Keratinocyte (primary cell): ENCODE measurements around the gene KDM6B. TPM values are rescaled to one million over a fixed set of nuclear protein-coding genes. Genes with fewer than 3 reads are reported as not detected.

Source experiments
- DNase-seq: peaks from one replicate; pipeline ENCODE4 v3.0.0-alpha.2; 2011; ENCODE audit warnings: low read depth, missing footprints, low spot score
- FAIRE-seq: peaks from 2 replicates; lab custom pipeline; 2011; peaks lifted over from hg19 to GRCh38; lab: Jason Lieb, UNC
- H2AFZ ChIP-seq: 2 replicates; pipeline ENCODE4 v1.6.0; 2012; ENCODE audit warnings: low read length, control low read depth, inconsistent platforms; ENCODE audit not compliant: control insufficient read depth
- H3K27ac ChIP-seq: 2 replicates; pipeline ENCODE4 v1.5.1; 2011; ENCODE audit warnings: low read length; ENCODE audit not compliant: control insufficient read depth, insufficient read depth
- H3K27me3 ChIP-seq: 3 replicates; pipeline ENCODE4 v1.6.0; 2011; ENCODE audit warnings: low read length; ENCODE audit not compliant: control insufficient read depth, insufficient read depth; ENCODE audit errors: extremely low read depth
- H3K36me3 ChIP-seq, 2 experiments: 2 replicates in 1 of 2; 3 replicates in 1 of 2; pipeline ENCODE4 v1.5.1; 2011; ENCODE audit warnings: low read length in 2 of 2, mild to moderate bottlenecking in 1 of 2; ENCODE audit not compliant: control insufficient read depth in 2 of 2, insufficient read depth in 2 of 2; ENCODE audit errors: extremely low read depth in 1 of 2
- H3K4me1 ChIP-seq: 3 replicates; pipeline ENCODE4 v1.5.1; 2011; ENCODE audit warnings: low read length; ENCODE audit not compliant: control insufficient read depth, insufficient read depth; ENCODE audit errors: extremely low read depth
- H3K4me2 ChIP-seq: 3 replicates; pipeline ENCODE4 v1.6.0; 2011; ENCODE audit warnings: low read depth, low read length; ENCODE audit not compliant: control insufficient read depth, insufficient read depth; ENCODE audit errors: extremely low read depth
- H3K4me3 ChIP-seq, 3 experiments: fragments of 200-600 bp in 1 of 3; sonication (generic) in 1 of 3; 2 replicates in 2 of 3; 3 replicates in 1 of 3; pipeline ENCODE4 v1.5.1; 2011 to 2016; ENCODE audit warnings: low read length in 3 of 3, mild to moderate bottlenecking in 3 of 3, control low read depth in 2 of 3, inconsistent platforms in 1 of 3, low read depth in 1 of 3, mixed read lengths in 1 of 3, mixed run types in 1 of 3, moderate library complexity in 1 of 3; ENCODE audit not compliant: control insufficient read depth in 2 of 3, insufficient read depth in 2 of 3; ENCODE audit errors: extremely low read depth in 1 of 3
- H3K79me2 ChIP-seq: 2 replicates; pipeline ENCODE4 v1.6.0; 2012; ENCODE audit warnings: low read length; ENCODE audit not compliant: control insufficient read depth, insufficient read depth
- H3K9ac ChIP-seq: 3 replicates; pipeline ENCODE4 v1.6.0; 2011; ENCODE audit warnings: low read length; ENCODE audit not compliant: control insufficient read depth, insufficient read depth; ENCODE audit errors: extremely low read depth
- H3K9me1 ChIP-seq: 3 replicates; pipeline ENCODE4 v1.6.0; 2011; ENCODE audit warnings: low read length; ENCODE audit not compliant: control insufficient read depth, insufficient read depth; ENCODE audit errors: extremely low read depth
- H3K9me3 ChIP-seq: 2 replicates; pipeline ENCODE4 v1.5.1; 2012; ENCODE audit warnings: low read depth, low read length; ENCODE audit not compliant: control insufficient read depth
- H4K20me1 ChIP-seq: 3 replicates; pipeline ENCODE4 v1.6.0; 2011; ENCODE audit warnings: low read length; ENCODE audit not compliant: control insufficient read depth, insufficient read depth; ENCODE audit errors: extremely low read depth
- EZH2 ChIP-seq: IDR thresholded peaks from one replicate; pipeline ENCODE4 v1.6.1; 2012; ENCODE audit warnings: inconsistent platforms, mild to moderate bottlenecking, low read length, moderate library complexity
- dilution Hi-C: fragments of 300-500 bp; cut with MboI; formaldehyde crosslinking; loops from one replicate; pipeline ENCODE4 v1.7.0; 2020; ENCODE audit warnings: low sequenced_read_pairs; ENCODE audit not compliant: extremely low pct_ligation_motif_present
- polyA plus RNA-seq, 5 experiments: library from polyadenylated mRNA; depleted of rRNA in 3 of 5; stranded (reverse) in 3 of 5; stranded (forward) in 1 of 5; unstranded in 1 of 5; fragments of >200 nt; gene quantifications; 1 replicate in 1 of 5; 2 replicates in 3 of 5; 3 replicates in 1 of 5; pipeline versions ENCODE4 v1.2.1 to v1.2.3, GENCODE V29; 2011 to 2012; ENCODE audit warnings: missing spikeins in 2 of 5, low read depth in 1 of 5, low replicate concordance in 1 of 5
- TF ChIP-seq, protein P1 (sequence below), 3 experiments: IDR thresholded peaks in 1 of 3; conservative IDR thresholded peaks in 1 of 3; optimal IDR thresholded peaks in 1 of 3; 2 replicates in 2 of 3; 3 replicates in 1 of 3; pipeline versions ENCODE3 to v1.5.1; 2011; ENCODE audit warnings: low read length in 3 of 3, mild to moderate bottlenecking in 3 of 3, moderate library complexity in 2 of 3, control low read depth in 1 of 3, inconsistent platforms in 1 of 3; ENCODE audit not compliant: insufficient read depth in 2 of 3; ENCODE audit errors: extremely low read depth in 1 of 3

KDM6B gene
- polyA plus RNA-seq, 1 donor (not counting 4 experiments of a cell fraction or from before 2014, with no cell fraction given), result 1.6 TPM

DNA sequence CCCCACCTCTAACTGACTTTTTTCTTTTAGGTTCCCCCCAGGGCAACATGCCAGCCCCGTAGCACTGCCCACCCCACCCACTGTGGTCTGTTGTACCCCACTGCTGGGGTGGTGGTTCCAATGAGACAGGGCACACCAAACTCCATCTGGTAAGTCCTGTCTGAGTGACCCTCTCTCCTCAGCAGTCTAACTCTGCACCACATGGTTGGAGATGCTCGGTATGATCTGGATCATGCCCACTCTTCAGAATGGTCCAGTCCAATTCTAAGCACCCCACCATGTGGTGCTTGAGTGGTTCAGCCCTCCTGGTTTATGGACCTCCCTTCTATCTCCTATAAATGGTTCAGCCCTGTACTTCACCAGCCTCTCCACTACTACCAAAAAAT is 5.9 kb downstream of the KDM6B start:
- Histone ChIP-seq H3K4me2 (no peak overlapping the region), H3K9me1 (no peaks in the 10 kb centered on the region), H3K27me3 (no peaks in the 10 kb centered on the region), H3K9ac (no peak overlapping the region), H3K4me3 (no peak overlapping the region), H3K36me3 (peaks cover 5 to 8% of the 10 kb centered on the region in 2 experiments), H2AFZ (no peak overlapping the region), H3K27ac (no peak overlapping the region), H3K4me1 (peaks cover 48% of the 10 kb centered on the region), H4K20me1 (no peaks in the 10 kb centered on the region), H3K9me3 (no peaks in the 10 kb centered on the region), H3K79me2 (peaks cover 14% of the 10 kb centered on the region)
- FAIRE-seq, result no peak
- dilution Hi-C loops, result no loop called here
- TF ChIP-seq, protein P1, sequence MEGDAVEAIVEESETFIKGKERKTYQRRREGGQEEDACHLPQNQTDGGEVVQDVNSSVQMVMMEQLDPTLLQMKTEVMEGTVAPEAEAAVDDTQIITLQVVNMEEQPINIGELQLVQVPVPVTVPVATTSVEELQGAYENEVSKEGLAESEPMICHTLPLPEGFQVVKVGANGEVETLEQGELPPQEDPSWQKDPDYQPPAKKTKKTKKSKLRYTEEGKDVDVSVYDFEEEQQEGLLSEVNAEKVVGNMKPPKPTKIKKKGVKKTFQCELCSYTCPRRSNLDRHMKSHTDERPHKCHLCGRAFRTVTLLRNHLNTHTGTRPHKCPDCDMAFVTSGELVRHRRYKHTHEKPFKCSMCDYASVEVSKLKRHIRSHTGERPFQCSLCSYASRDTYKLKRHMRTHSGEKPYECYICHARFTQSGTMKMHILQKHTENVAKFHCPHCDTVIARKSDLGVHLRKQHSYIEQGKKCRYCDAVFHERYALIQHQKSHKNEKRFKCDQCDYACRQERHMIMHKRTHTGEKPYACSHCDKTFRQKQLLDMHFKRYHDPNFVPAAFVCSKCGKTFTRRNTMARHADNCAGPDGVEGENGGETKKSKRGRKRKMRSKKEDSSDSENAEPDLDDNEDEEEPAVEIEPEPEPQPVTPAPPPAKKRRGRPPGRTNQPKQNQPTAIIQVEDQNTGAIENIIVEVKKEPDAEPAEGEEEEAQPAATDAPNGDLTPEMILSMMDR (optimal IDR thresholded peaks at IDR 0.05 in 1 of 3, IDR thresholded peaks at IDR 0.05 in 1 of 3, conservative IDR thresholded peaks at IDR 0.05 in 1 of 3; ENCODE audit: extremely low read depth in 1 of 3, insufficient read depth in 2 of 3, low read length in 3 of 3), result no peak
- DNase-seq, result no peak

DNA sequence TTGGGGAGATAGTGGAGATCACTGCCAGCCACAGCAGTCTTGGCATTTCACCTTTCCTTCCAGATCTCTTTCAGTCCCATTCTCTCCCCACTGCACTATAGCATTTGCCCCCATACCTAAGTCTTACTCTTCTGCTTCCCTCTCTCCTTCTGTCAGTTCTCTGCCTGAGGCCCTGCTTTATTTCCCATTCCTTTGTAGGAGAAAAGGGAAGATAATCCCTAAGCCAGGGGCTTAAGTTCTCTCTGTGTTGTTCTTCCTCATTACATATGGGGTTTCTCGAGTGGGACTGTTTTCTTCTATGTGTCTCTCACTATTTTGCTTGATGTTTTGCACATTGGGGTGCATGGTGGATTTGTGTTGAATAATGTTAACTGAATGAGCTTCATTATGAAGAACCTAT is 6.4 kb downstream of the KDM6B start:
- dilution Hi-C loops, result no loop called here
- H3K9me3 ChIP-seq, result no peaks in the 10 kb centered on the region
- DNase-seq, result no peak
- H3K4me3 ChIP-seq, result no peak overlapping the region
- H3K36me3 ChIP-seq, result peaks cover 5 to 9% of the 10 kb centered on the region in 2 experiments
- no peak overlapping the region for H3K27ac ChIP-seq
- H2AFZ ChIP-seq, result no peak overlapping the region
- peaks cover 20% of the 10 kb centered on the region for H3K79me2 ChIP-seq
- no peaks in the 10 kb centered on the region for H3K27me3 ChIP-seq
- peaks cover 53% of the 10 kb centered on the region for H3K4me1 ChIP-seq
- H4K20me1 ChIP-seq, result peaks cover 2% of the 10 kb centered on the region
- peak overlapping the region; percentile 99 for H3K4me2 ChIP-seq
- H3K9ac ChIP-seq, result no peak overlapping the region
- H3K9me1 ChIP-seq, result no peaks in the 10 kb centered on the region
- no peak for FAIRE-seq
- TF ChIP-seq, protein P1 (optimal IDR thresholded peaks at IDR 0.05 in 1 of 3, IDR thresholded peaks at IDR 0.05 in 1 of 3, conservative IDR thresholded peaks at IDR 0.05 in 1 of 3; ENCODE audit: extremely low read depth in 1 of 3, insufficient read depth in 2 of 3, low read length in 3 of 3), result no peak
- TF ChIP-seq EZH2, result no peak
